ENCODE results near the gene ICAM2.

DNA sequence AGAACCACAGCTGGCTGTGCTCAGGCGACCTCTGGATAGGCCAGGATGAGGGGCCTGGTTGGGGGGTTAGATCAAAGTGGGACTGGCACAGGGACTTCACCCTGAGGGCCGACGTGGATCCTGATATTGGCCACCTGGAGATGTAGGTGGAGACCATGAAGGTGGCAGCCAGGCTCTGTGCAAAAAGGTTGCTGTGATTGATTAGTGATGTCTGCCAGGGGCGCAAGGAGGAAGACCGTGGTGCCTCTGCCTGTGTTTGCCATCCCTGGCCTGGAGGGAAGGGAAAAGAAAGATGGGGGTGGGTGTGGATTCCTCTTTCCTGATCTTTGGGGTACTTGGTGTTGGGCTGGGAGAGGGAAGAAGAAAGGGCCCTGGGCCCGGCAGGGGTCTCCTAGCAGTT, 47.2 kb downstream of the ICAM2 start:
- TF ChIP-seq, protein P1, sequence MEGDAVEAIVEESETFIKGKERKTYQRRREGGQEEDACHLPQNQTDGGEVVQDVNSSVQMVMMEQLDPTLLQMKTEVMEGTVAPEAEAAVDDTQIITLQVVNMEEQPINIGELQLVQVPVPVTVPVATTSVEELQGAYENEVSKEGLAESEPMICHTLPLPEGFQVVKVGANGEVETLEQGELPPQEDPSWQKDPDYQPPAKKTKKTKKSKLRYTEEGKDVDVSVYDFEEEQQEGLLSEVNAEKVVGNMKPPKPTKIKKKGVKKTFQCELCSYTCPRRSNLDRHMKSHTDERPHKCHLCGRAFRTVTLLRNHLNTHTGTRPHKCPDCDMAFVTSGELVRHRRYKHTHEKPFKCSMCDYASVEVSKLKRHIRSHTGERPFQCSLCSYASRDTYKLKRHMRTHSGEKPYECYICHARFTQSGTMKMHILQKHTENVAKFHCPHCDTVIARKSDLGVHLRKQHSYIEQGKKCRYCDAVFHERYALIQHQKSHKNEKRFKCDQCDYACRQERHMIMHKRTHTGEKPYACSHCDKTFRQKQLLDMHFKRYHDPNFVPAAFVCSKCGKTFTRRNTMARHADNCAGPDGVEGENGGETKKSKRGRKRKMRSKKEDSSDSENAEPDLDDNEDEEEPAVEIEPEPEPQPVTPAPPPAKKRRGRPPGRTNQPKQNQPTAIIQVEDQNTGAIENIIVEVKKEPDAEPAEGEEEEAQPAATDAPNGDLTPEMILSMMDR (IDR thresholded peaks at IDR 0.05; ENCODE audit: insufficient read depth, low read length, poor library complexity, severe bottlenecking), result no peak
- no peak for TF ChIP-seq EZH2phosphoT487 (conservative IDR thresholded peaks at IDR 0.05; ENCODE audit: low read length)
